Measurements from ENCODE around the gene HCST. TPM values are rescaled to one million over a fixed set of nuclear protein-coding genes. Genes with fewer than 3 reads are reported as not detected.
"Not testable (repeated sequence)": the region's sequence is repeated elsewhere in the genome, so short reads cannot be mapped to it uniquely, and the experiment has no call there.

Gene HCST
- total RNA-seq, 1 experiment from 2014 or later = not detected

DNA sequence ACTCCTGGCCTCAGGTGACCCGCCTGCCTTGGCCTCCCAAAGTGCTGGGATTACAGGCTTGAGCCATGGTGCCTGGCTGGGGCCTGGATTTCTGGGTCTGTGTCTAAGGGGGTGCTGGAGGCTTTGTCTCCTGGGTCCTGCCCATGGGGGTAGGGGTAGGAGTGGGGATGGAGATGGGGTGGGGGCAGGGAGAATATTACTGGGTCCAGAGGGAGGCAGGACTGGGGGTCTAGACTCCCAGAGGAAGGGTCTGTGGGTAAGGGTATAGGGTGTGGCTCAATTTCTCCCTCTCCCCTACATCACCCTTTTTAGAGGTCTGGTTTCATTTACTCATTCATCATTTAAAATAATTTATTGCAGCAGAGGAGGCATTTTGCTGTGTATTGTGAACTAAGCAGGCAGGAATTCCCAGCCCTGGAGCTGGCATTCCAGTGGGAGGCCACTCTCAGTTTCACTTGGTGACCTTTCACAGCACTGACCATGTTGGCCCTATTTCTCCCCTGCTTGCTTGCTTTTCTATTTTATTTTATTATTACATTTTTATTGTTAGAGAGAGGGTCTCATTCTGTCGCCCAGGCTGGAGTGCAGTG is 1.2 kb upstream of the HCST start:
- in situ Hi-C loops (cut with HindIII; ENCODE audit: low sequenced_read_pairs) = loop anchor here (5.0 kb wide), 1 partner anchor 49 kb away; the partner anchor contains the start of gene NPHS1
- no peak for DNase-seq (ENCODE audit: low spot score)

DNA sequence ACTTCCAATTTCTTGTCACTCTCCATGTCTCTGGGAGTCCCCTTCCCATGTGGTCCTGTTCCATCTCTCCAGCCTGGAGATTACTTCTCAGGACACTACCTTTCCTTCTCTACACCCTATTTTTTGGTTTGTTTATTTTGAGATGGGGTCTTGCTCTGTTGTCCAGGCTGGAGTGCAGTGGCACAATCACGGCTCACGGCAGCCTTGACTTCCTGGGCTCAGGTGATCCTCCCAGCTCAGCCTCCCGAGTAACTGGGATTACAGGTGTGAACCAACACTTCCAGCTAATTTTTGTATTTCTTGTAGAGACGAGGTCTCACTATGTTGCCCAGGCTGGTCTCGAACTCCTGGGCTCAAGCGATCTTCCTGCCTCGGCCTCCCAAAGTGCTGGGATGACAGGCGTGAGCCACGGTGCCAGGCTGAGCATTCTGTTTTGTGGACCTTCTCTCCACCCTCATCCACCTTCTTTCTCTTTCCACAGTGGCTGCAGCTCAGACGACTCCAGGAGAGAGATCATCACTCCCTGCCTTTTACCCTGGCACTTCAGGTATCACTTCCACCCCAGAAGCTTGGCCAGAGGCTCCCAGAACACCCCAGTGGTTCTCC is 644 bp downstream of the HCST start:
- no peak for DNase-seq (ENCODE audit: low spot score)
- in situ Hi-C loops (cut with HindIII; ENCODE audit: low sequenced_read_pairs) = loop anchor here (5.0 kb wide), 1 partner anchor 51 kb away; the partner anchor contains the start of gene NPHS1

DNA sequence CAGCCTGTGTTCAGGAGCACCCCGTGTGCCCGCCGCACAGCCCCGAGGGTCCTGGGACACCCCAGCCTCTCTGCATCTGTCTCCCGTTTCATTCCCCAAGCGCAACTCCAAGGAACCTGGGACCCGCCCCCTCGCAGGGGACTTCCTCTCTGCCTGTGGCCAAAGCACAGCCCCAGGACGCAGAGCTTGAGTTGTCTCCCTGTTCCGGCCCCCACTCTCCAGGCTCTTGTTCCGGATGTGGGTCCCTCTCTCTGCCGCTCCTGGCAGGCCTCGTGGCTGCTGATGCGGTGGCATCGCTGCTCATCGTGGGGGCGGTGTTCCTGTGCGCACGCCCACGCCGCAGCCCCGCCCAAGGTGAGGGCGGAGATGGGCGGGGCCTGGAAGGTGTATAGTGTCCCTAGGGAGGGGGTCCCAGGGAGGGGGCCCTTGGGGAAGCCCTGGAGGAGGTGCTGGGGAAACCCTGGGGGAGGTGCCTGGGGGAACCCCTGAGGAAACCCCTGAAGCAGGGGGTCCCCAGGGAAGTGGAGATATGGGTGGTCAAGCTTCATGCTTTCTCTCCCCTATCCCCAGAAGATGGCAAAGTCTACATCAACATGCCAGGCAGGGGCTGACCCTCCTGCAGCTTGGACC is 1.3 kb downstream of the HCST start:
- in situ Hi-C loops (cut with HindIII; ENCODE audit: low sequenced_read_pairs) = loop anchor here (5.0 kb wide), 1 partner anchor 51 kb away; the partner anchor contains the start of gene NPHS1
- DNase-seq (ENCODE audit: low spot score) = peak; percentile 38

DNA sequence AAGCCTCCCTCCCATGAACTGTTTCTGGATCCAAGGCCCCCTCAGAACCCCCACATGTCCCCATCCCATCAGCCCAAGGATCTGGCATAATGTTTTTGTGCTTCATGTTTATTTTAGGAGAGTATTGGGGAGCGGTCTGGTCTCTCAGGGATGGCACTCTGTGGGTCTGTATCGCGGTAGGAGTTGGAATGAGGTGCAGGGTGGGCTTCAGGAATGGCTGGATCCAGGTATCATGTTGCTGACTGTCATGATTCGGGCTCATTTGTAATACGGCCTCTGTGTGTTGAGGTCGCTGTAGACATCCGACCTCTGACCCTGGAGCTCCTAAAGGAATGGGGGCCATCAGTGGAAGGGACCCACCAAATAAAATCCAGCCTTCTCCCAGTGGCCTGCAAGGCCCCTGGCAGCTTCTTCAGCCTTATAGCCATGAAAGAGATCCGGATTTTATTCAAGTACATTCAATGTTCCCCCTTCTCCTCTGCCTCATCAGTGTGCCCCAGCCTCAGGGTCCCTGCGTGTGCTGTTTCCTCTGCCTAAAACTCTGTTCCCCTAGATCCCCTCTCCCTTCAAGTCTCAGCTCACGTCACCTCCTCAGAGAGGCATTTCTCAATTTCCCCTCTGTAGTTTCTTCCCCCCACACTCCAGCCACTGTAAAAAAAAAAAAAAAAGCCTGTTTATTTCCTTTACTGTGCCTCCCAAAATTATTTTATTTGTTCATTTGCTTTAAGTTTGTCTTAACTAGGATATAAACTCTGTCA is 2.2 kb downstream of the HCST start:
- in situ Hi-C loops (cut with HindIII; ENCODE audit: low sequenced_read_pairs) = loop anchor here (5.0 kb wide), 1 partner anchor 52 kb away; the partner anchor contains the start of gene NPHS1

DNA sequence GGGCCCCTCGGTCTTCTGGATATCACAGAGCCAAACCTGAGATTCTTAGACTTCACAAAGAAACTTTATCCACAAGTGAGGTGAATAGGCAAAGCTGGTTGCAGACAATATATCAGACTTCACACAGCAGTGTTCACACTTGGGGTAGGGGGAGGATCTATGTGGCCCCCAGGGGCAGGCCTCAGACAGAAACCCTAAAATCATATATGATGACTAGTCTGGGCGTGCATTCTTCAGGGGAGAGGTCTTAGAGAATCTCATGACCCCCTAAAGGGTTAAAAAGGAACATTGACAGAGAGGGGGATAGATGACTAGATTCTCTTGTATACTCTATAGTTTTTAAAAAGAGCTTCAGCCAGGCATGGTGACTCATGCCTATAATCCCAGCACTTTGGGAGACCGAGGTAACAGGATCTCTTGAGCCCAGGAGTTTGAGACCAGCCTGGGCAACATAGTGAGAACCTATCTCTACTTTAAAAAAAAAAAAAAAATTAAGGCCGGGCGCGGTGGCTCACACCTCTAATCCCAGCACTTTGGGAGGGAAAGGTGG is 2.9 kb downstream of the HCST start:
- in situ Hi-C loops (cut with HindIII; ENCODE audit: low sequenced_read_pairs) = no loop called here
- no peak for DNase-seq (ENCODE audit: low spot score)

More for the DNA sequence above, 2.2 kb downstream of the HCST start:
- DNase-seq (ENCODE audit: low spot score) = no peak

DNA sequence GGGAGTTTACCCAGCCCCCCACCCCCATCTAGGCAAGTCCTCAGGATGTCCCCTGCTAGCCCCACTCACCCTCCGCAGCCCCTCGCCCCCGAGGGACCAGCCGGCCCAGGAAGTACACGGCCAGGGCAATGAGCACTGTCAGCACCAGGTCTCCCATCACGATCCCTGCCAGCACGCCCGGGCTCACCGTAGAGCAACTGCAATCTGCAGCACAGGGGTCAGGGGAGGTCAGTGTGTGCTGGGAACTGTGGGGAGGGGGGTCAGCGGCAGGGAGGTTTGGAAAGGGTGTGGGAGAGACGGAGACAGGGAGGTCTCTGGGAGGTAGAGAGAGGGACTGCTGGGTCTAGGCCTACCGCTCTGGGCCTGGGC is 5.0 kb downstream of the HCST start:
- DNase-seq (ENCODE audit: low spot score) = no peak

DNA sequence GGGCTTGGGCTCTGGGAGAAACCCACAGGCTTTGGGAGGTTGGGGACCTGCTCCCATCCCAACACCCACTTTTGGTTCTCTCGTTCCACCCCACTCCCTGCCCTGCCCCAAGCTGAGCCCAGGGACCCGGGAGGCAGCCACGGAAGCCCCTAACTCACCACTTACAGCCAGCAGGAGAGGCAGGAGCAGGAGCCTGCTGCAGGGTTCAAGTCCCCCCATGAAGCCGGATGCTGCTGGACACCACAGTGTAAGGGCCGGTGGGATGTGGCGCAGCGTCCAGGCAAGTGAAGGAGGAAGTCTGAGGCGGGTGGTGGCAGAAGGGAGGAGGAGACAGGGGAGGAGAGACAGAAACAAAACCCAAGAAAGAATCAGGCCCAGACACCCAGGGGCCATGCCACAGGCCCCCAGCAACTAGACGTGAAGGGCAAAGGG is 5.7 kb downstream of the HCST start, which contains the start of gene TYROBP:
TSS of gene TYROBP (minus strand) at position 286 of the 432 bp plus-strand sequence. CDS start at position 219, 67 bp downstream.
- in situ Hi-C loops (cut with HindIII; ENCODE audit: low sequenced_read_pairs) = no loop called here
- no peak for DNase-seq (ENCODE audit: low spot score)

More for the DNA sequence above, 5.0 kb downstream of the HCST start:
- in situ Hi-C loops (cut with HindIII; ENCODE audit: low sequenced_read_pairs) = no loop called here

DNA sequence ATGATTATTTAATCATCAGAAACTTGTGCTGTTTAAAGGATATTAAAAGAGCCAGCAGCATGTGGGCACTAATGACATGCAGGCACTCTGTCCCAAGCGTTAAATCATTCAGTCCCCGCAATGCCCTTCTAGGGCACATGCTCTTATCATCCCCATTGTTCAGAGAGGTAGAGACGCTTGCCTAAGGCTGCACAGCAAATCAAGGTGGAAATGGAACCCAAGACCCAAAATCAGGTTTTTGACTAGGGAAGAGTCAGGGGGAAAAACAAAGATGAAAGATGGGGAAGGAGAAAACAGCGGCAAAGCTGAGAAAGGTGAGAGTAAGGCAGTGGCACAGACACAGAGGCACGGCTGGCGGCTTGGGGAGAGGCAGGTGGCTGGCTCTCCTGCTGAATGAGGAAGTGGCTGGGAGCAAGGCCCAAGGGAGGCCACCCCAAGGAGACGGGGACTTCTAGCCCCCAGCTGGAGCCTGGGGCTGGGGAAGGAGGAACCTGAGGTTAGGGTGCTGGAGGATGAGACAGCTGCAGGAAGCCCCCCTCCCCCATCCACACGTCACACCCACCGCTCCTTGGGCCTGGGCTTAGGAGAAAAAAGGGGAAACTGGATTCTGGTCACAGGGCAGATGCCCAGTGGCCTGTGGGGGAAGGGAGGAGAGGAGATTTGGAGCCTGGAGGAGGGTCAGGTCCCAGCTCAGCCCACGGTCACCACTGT is 6.8 kb downstream of the HCST start:
- DNase-seq (ENCODE audit: low spot score) = no peak
- in situ Hi-C loops (cut with HindIII; ENCODE audit: low sequenced_read_pairs) = no loop called here

DNA sequence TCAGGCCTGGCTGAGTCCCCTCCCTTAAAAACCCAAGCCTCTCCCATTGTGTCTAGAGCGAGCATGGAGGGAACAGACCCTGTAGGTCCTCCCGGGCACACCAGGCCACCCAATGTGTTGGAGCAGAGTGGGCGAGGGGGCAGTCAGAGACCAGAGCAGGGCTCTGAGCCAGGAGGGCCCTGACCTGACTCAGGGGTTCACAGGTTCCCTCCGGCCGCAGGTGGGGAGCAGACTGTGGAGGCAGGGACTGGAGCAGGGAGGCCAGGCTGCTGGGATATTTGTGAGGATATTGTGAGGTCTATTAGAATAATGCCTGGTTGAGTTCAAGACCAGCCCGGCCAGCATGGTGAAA is 7.3 kb downstream of the HCST start:
- no peak for DNase-seq (ENCODE audit: low spot score)
- in situ Hi-C loops (cut with HindIII; ENCODE audit: low sequenced_read_pairs) = no loop called here

DNA sequence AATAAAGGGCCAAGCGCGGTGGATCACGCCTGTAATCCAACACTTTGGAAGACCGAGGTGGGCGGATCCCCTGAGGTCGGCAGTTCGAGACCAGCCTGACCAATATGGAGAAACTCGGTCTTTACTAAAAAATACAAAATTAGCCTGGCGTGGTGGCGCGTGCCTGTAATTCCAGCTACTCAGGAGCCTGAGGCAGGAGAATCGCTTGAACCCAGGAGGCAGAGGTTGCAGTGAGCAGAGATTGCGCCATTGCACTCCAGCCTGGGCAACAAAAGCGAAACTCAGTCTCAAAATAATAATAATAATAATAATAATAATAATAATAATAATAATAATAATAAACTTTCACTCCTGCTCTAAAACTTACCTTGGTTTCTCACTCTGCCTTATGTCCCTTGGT is 8.0 kb downstream of the HCST start:
- in situ Hi-C loops (cut with HindIII; ENCODE audit: low sequenced_read_pairs); DNase-seq (ENCODE audit: low spot score): not testable (repeated sequence)

DNA sequence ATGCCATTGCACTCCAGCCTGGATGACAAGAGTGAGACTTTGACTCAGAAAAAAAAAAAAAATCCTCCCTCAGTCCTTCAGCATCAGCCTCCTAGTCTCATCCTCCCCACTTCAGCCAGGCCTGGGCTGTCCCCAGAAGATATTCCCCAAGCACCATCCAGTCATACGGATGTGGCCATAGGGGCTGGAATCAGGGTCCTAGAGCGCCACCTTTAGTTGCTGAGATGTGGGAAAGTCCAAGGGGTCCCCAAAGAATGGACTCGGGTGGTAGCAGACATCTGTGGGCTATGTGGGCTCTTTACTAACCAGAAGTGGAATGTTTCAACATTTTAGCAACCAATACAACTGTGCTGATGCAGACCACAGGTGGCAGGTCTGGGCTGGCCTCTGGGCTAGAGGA is 8.8 kb downstream of the HCST start:
- in situ Hi-C loops (cut with HindIII; ENCODE audit: low sequenced_read_pairs) = no loop called here
- no peak for DNase-seq (ENCODE audit: low spot score)

DNA sequence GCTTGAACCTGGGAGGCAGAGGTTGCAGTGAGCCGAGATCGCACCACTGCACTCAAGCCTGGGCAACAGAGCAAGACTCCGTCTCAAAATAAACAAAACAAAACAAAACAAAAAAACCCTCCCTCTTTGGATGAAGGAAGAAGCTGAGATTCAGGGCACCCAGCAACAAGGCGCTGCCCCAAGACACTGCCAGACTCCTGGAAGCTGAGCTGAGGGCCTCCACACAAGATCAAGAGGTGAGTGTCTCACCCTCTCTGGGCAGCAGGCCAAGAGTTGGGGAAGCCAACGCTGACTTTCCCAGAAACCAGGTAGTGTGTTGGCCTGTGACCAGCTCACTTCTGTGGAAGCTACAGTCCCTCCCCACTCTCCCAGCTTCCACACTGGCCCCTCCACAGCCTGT is 9.5 kb downstream of the HCST start:
- in situ Hi-C loops (cut with HindIII; ENCODE audit: low sequenced_read_pairs) = no loop called here
- no peak for DNase-seq (ENCODE audit: low spot score)

DNA sequence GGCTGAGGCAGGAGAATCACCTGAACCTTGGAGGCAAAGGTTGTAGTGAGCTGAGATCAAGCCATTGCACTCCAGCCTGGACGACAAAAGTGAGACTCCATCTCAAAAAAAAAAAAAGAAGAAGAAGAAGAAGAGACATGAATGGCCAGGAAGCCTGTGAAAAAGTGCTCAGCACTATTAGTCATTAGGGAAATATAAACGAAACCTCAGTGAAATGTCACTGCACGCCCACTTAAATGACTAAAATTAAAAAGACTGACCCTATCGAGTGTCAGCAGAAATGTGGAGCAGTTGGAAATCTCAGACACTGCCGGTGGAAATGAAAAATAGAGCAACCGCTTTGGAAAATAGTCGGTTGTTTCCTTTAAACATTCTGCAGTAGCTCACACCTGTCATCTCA is 11.3 kb downstream of the HCST start:
- DNase-seq (ENCODE audit: low spot score) = no peak
- in situ Hi-C loops (cut with HindIII; ENCODE audit: low sequenced_read_pairs) = no loop called here

DNA sequence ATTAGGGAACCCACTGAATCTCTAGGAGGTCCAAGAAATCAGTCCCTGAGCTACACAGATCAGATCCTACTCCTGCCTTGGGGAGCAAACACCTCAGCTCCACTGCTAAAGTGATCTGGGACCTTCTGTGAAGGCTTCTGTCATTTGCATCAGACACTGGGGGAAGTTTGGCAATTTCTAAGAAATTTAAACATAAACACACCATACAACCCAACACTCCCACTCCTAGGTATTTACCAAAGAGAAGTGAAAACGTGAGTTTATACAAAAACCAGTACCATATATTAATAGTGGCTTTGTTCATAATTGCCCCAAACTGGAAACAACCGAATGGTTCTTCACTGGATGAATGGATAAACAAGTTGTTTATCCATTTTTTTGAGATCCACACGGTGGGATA is 13.1 kb downstream of the HCST start:
- DNase-seq (ENCODE audit: low spot score) = no peak
- in situ Hi-C loops (cut with HindIII; ENCODE audit: low sequenced_read_pairs) = no loop called here

DNA sequence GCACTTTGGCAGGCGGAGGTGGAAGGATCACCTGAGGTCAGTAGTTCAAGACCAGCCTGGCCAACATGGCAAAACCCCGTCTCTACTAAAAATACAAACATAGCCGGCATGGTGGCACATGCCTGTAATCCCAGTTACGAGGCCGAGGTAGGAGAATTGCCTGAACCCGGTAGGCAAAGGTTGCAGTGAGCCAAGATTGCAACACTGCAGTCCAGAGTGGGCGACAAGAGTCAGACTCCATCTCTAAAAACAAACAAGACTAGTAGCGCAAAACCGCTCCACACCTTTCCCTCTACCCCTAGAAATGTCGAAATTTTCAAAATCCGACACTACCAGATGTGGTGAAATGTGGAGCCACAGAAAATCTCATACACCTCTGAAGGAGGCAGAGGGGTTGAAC is 17.0 kb downstream of the HCST start:
- DNase-seq (ENCODE audit: low spot score) = no peak
- in situ Hi-C loops (cut with HindIII; ENCODE audit: low sequenced_read_pairs) = no loop called here

DNA sequence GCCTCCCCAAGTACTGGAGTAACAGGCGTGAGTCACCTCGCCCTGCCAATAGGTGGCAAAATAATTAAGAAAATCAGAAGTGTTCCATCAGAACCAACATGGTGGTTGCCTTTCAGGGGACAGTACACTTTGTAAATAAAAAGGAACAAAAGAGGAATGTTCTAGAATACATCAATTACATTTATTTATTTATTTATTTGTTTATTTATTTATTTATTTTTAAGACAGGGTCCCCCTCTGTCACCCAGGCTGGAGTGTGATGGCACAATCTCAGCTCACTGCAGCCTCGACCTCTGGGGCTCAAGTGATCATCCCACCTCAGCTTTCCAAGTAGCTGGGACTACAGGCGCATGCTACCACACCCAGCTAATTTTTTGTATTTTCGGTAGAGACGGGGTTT is 18.7 kb downstream of the HCST start:
- in situ Hi-C loops (cut with HindIII; ENCODE audit: low sequenced_read_pairs) = no loop called here

DNA sequence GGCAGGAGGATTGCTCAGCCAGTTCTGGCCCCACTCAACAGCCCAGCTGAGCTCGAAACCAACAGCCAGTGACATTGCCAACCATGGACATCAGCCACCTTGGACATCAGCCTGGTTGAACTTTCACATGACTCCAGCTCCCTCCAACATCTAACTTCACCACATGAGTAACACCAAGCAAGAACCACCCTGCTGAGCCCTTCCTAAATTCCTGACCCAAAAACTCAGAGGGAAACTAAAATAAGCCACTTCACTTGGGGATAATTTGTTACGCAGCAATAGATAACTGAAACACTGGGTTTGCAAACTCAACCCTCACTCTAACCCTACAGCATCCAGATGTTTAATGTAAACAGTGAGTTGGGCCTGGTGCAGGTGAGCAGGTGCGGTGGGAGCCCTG is 23.2 kb downstream of the HCST start:
- no peak for DNase-seq (ENCODE audit: low spot score)
- in situ Hi-C loops (cut with HindIII; ENCODE audit: low sequenced_read_pairs) = no loop called here

More for the DNA sequence above, 18.7 kb downstream of the HCST start:
- no peak for DNase-seq (ENCODE audit: low spot score)

DNA sequence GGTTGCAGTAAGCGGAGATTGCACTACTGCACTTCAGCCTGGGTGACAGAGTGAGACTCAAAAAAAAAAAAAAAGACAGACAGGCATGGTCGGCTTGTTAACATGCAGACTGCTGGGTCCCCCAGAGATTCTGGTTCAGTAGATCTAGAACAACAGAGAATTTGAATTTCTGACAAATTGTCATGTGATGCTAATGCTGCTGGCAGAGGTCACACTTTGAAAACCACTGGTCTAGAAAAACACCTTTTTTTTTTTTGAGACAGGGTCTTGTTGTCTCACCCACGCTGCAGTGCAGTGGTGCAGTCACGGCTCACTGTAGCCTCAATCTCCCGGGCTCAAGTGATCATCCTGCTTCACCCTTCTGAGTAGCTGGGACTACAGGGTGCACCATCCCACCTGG is 26.2 kb downstream of the HCST start:
- in situ Hi-C loops (cut with HindIII; ENCODE audit: low sequenced_read_pairs) = no loop called here
- DNase-seq (ENCODE audit: low spot score) = no peak

DNA sequence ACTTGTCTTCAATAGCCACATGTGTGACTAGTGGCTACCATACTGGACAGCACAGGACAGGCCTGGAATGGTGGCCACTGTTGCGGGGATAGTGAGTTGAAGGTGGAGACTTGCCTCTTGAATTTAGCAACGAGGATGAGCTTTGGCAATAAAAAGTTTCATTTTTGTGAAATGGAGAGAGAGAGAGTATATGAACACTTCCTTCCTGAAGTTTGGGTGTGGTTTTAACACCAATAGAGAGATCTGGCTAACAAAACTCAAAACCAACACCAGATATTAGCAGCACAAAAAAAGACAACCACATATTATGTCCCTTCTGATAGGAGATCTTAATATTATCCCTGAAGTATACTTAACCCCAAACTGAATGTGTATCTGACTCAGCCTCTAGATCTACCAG is 27.5 kb downstream of the HCST start:
- in situ Hi-C loops (cut with HindIII; ENCODE audit: low sequenced_read_pairs) = no loop called here
- DNase-seq (ENCODE audit: low spot score) = no peak
